ENCODE measurements around the gene BCL10. TPM values are rescaled to one million over a fixed set of nuclear protein-coding genes. Genes with fewer than 3 reads are reported as not detected.

The BCL10 gene
- total RNA-seq, 4 donors from 2014 or later: 15.3 to 31.9 (median 26.8) TPM

GRCh38 chr1:85216697-85217096 is 59.7 kb downstream of the BCL10 start:
- Histone ChIP-seq H3K27me3 (no peaks in the 10 kb centered on the region), H3K27ac (no peak overlapping the region), H3K36me3 (no peaks in the 10 kb centered on the region), H3K4me1 (no peaks in the 10 kb centered on the region), H3K4me3 (no peak overlapping the region), H3K9me3 (no peaks in the 10 kb centered on the region)
- TF ChIP-seq CTCF (IDR thresholded peaks at IDR 0.05) (no peak), POLR2A (IDR thresholded peaks at IDR 0.05) (no peak)
- DNase-seq: no peak
- intact Hi-C loops (cut with DNase I; ENCODE audit: low total_unique reads): no loop called here

Small RNA genes lying within 50 kb of the gene (small RNA-seq; reads per million reads assigned to genes)
- gene RF00019: not detected

Other genes with a start within 250 kb of the BCL10 start
- gene MCOLN3, start 228.1 kb downstream of the BCL10 start, total RNA-seq: 10 to 100 TPM in 2 of 4 donors, 1 to 10 TPM in 2; 2.1 to 37.7 (median 12.0) TPM
- gene SYDE2, start 75.6 kb downstream of the BCL10 start, total RNA-seq: 10 to 100 TPM in 3 of 4 donors, 1 to 10 TPM in 1; 5.3 to 24.3 (median 14.6) TPM
- 10 to 100 TPM; 22.3 to 47.6 (median 28.8) TPM for gene C1orf52, start 17.0 kb downstream of the BCL10 start, total RNA-seq
- 10 to 100 TPM; 12.9 to 28.9 (median 18.2) TPM for gene DDAH1, start 188.5 kb upstream of the BCL10 start, total RNA-seq

Measured in uterus (tissue), 4 donors.